Measurements from ENCODE around the gene TRAPPC8.
"Not testable (repeated sequence)": the region's sequence is repeated elsewhere in the genome, so short reads cannot be mapped to it uniquely, and the experiment has no call there.

TRAPPC8 gene

DNA sequence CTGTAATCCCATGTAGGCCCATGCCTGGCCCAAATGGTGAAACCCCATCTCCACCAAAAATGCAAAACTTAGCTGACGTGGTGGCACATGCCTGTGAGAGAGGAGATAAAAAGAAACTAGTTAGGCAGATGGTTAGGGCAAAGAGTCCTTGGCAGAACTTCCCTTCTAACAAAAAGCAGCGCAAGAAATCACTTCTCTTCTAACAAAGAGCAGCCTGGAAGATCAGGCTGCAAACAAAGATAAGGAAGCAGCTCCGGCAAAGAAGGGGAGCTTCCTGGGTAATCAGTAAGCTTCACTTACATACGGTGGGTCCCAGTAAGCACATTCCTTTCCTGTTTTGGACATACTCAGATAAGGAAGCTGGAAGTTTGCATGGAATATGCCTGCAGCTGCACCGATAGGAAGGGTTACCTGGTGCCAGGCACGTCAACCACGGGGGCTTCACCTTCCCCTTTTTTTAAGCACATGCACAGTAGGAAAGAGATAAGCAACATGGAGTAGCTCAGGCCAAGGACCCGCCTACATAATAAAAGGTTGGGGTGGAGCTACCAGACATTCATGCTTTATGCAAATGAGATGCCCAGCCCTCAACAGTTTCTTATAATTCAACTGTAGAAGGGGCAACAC lies 121.3 kb downstream of the TRAPPC8 start:
- in situ Hi-C loops (cut with MboI; ENCODE audit: low sequenced_read_pairs, unreplicated experiment), result loop anchor here (5.0 kb wide), 1 partner anchor 264 kb away; no protein-coding TSS in a partner anchor
- TF ChIP-seq, protein P1, sequence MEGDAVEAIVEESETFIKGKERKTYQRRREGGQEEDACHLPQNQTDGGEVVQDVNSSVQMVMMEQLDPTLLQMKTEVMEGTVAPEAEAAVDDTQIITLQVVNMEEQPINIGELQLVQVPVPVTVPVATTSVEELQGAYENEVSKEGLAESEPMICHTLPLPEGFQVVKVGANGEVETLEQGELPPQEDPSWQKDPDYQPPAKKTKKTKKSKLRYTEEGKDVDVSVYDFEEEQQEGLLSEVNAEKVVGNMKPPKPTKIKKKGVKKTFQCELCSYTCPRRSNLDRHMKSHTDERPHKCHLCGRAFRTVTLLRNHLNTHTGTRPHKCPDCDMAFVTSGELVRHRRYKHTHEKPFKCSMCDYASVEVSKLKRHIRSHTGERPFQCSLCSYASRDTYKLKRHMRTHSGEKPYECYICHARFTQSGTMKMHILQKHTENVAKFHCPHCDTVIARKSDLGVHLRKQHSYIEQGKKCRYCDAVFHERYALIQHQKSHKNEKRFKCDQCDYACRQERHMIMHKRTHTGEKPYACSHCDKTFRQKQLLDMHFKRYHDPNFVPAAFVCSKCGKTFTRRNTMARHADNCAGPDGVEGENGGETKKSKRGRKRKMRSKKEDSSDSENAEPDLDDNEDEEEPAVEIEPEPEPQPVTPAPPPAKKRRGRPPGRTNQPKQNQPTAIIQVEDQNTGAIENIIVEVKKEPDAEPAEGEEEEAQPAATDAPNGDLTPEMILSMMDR (IDR thresholded peaks at IDR 0.05; ENCODE audit: borderline replicate concordance, control extremely low read depth, extremely low read depth, insufficient read depth, missing control alignments), result no peak
- DNase-seq (ENCODE audit: low spot score), result no peak

DNA sequence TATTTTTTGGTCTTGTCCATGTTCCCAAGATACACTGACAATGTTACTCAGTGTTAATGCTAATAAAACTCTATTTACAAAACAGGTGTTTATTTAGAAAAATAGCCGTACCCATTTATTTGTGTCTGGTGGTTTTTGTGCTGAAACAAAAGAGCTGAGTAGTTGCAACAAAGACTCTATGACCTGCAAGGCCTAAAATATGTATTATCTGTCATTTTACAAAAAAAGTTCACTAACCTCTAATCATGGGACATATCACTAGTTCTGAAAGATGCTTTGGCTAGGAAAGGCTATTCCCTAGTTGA lies 123.1 kb downstream of the TRAPPC8 start:
- TF ChIP-seq, protein P1 (IDR thresholded peaks at IDR 0.05; ENCODE audit: borderline replicate concordance, control extremely low read depth, extremely low read depth, insufficient read depth, missing control alignments), result no peak
- DNase-seq (ENCODE audit: low spot score), result no peak
- in situ Hi-C loops (cut with MboI; ENCODE audit: low sequenced_read_pairs, unreplicated experiment), result loop anchor here (5.0 kb wide), 1 partner anchor 263 kb away; no protein-coding TSS in a partner anchor

DNA sequence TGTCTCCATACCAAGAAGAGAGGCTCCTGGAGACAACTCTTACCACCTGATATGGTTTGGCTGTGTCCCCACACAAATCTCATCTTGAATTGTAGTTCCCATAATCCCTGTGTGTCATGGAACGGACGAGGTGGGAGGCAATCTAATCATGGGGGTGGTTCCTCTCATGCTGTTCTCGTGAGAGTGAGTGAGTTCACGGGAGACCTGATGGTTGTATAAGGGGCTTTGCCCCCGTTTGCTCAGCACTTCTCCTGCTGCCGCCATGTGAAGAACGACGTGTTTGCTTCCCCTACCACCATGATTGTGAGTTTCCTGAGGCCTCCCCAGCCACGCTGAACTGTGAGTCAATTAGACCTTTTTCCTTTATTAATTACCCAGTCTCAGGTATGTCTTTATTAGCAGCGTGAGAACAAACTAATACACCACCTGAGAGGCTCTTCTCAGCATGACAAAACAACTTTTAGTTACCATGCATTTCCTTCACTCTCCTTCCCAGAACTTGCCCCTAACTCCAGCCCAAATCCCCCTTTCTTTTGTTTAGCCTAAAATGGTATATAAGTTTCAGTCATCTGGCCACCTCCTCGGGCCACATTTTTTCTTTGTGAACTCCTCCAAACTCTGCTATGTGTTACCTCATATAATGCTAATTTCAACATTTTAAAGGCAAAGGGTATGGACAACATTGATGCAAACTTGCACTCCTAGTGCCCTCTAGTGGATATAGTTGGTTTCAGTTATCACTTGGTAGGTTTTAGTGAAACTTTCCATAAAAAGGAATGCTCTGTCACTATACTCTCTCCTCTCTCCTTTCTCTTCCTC lies 123.6 kb downstream of the TRAPPC8 start:
- in situ Hi-C loops (cut with MboI; ENCODE audit: low sequenced_read_pairs, unreplicated experiment), result no loop called here
- TF ChIP-seq, protein P1 (IDR thresholded peaks at IDR 0.05; ENCODE audit: borderline replicate concordance, control extremely low read depth, extremely low read depth, insufficient read depth, missing control alignments), result peak; percentile 69
- DNase-seq (ENCODE audit: low spot score), result peak; percentile 45

DNA sequence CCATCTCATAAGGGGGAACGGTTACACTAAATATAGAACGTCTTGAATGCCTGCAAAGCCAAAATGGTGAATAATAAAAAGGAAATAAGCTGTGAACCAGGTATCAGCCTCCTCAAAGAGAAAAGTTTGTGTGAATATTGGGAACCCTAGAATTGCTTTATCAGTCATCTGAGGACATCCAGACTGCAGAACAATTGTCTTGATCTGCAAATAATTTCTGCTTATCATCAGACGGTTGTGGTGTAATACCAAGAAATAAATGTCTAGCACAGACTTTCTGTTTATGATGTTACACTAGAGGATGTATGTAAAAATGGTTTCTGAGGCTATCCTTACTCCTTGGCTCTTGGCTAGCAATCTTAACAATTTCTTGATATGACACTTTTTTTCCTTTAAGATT lies 128.8 kb downstream of the TRAPPC8 start:
- DNase-seq (ENCODE audit: low spot score), result no peak
- TF ChIP-seq, protein P1 (IDR thresholded peaks at IDR 0.05; ENCODE audit: borderline replicate concordance, control extremely low read depth, extremely low read depth, insufficient read depth, missing control alignments), result no peak
- in situ Hi-C loops (cut with MboI; ENCODE audit: low sequenced_read_pairs, unreplicated experiment), result no loop called here

DNA sequence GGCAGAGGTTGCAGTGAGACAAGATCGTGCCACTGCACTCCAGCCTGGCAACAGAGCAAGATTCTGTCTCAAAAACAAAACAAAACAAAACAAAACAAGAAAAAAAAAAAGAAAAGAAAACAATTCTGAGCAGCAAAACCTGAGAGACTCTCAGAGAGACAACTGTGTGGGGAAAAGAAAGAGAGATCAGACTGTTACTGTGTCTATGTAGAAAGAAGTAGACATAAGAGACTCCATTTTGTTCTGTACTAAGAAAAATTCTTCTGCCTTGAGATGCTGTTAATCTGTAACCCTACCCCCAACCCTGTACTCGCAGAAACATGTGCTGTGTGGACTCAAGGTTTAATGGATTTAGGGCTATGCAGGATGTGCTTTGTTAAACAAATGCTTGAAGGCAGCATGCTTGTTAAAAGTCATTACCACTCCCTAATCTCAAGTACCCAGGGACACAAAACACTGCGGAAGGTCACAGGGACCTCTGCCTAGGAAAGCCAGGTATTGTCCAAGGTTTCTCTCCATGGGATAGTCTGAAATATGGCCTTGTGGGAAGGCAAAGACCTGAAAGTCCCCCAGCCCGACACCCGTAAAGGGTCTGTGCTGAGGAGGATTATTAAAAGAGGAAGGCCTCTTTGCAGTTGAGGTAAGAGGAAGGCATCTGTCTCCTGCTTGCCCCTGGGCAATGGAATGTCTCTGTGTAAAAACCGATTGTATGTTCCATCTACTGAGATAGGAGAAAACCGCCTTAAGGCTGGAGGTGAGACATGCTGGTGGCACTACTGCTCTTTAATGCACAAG lies 132.4 kb downstream of the TRAPPC8 start:
- DNase-seq (ENCODE audit: low spot score); in situ Hi-C loops (cut with MboI; ENCODE audit: low sequenced_read_pairs, unreplicated experiment): not testable (repeated sequence)

GRCh38 chr18:31809049-31809448 lies 133.9 kb downstream of the TRAPPC8 start:
- in situ Hi-C loops (cut with MboI; ENCODE audit: low sequenced_read_pairs, unreplicated experiment); DNase-seq (ENCODE audit: low spot score): not testable (repeated sequence)

GRCh38 chr18:31801078-31801477 lies 141.8 kb downstream of the TRAPPC8 start:
- in situ Hi-C loops (cut with MboI; ENCODE audit: low sequenced_read_pairs, unreplicated experiment), result no loop called here
- no peak for DNase-seq (ENCODE audit: low spot score)
- TF ChIP-seq, protein P1 (IDR thresholded peaks at IDR 0.05; ENCODE audit: borderline replicate concordance, control extremely low read depth, extremely low read depth, insufficient read depth, missing control alignments), result no peak

GRCh38 chr18:31799257-31799656 lies 143.7 kb downstream of the TRAPPC8 start:
- DNase-seq (ENCODE audit: low spot score); in situ Hi-C loops (cut with MboI; ENCODE audit: low sequenced_read_pairs, unreplicated experiment): not testable (repeated sequence)
